Measurements from ENCODE around the gene GLRA2.

GLRA2 gene

DNA sequence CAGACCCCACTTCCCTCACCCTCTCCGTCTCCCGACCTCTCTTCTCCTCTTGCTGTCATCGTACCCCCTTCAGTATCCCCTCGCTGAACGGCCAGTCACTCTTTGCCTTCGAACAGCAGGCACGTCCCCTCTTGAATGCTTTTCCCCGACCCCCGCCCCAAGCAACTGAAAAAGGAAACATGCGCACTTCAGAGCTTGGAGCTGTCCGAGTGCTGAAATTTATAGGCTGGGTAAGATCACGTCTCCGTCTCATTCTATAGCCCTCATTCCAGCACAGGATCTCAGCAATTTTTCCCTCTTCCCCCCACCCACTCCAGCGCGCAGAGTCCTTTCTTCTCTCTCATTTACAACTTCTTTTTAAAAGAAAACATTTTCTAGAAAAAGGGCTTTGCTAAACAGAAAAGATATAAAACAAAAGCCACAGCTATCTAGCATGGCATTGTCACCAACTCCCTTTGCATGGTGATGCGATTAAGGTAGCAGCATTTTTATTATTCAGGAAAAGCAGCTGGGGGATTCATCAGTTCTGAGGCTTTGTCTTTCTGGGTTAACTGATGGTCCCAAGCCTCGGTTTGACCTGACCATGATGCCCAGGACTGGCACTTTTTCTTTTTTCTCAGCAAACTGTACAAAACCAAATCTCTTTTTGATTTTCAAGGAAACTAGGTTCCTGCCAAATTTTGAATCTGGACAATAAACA is at the start of gene GLRA2:
GLRA2 (plus strand) TSS at position 247 of the 700 bp plus-strand sequence. CDS start 522 bp downstream, outside the sequence.
- DNase-seq (ENCODE audit: low spot score), result peak; percentile 4

DNA sequence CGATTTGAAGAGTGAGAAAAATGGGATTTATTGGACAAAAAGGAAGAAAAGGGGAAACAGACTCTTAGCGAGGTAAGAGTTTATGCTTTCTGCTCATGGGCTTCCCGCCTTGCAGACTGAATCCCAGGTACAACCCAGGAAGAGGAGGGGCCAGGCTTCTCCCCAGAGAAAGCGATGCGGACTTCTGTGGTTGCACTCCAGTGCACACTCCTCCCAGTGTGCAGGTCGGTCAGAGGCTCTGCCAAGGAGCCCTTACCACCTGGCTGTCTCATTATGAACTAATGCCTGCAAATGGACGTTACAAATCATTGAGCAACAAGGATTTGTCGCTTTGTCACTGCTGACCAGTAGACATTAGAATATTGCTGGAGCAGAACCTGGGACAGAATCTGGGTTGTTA is 39.9 kb upstream of the GLRA2 start:
- DNase-seq (ENCODE audit: low spot score), result no peak

DNA sequence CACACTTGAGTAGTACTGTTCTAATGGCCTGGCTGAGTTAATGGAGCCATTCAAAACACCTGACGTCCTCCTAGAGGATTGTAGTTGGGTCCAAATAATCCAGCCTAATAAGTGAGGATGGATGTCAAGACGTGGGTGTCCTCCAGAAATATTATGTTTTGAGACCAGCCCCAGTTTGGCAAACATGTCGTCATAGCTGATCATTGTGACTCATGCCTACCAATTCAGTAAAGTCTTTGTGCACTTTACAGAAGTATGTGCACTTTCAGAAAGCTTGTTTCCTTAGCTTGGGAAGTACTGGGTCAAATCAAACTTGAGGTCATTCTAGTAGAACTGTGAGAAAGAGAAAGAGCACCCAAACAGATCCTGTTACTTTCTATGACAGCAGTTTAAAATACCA is 37.6 kb upstream of the GLRA2 start:
- DNase-seq (ENCODE audit: low spot score), result no peak

DNA sequence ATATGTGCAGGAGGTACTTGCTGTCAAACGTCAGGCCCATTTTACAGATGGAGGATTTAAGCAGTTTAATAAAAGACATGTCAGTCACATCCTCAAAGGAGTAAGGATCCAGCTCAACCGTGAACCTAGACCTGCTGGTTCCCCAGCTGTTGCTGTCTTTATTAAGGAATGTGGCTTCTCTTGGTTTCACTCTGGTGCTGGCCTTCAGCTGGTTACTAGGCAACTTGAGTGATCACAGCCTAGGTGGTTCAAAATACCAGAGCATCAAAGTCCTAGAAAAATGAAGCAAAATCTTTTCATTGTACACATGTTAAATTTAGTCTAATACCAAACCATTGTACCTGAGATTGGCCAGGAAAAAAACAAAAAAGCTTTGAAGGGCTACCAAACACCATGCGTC is 32.7 kb upstream of the GLRA2 start:
- no peak for DNase-seq (ENCODE audit: low spot score)

DNA sequence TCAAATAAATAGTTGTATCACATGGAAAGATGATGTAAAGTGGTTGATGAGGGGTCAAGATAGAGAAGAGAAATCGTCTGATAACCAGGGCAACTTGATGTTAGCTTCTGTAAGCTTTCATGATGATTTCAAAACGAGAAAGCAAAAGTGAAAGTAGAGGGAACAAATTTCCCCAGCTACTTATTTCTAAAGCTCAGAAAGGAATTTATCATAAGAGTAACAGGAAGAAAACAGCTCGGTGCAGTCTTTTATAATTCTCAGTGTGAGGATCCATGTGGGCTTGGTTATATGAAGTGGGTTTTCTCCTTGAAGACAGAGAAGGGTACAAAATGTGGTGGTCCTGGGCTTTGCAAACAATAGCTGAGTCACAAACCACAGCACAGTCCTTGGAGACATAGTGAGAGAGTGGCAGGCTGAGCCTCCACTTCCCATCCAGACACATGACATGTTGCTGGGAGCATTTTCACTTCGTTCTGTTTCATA is 32.1 kb upstream of the GLRA2 start:
- peak; percentile 19 for DNase-seq (ENCODE audit: low spot score)

DNA sequence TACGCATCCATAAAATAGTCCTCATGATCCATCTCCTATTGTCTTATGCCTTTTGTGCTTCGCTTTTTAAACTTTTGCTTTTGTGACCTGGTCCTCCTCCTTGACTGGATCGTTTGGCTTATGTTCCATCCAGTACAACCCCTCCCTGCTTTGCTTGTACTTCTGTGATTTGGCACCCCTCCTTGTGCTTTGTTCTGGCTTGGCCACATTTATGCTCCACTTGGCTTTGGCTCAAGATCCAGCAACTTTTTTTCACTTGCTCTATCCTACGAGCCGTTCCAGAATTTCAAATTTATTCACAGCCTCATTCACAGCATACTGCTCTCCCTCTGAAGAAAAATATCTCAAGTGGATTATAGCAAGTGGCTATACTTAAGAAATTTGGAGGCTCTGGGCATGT is 28.0 kb upstream of the GLRA2 start:
- DNase-seq (ENCODE audit: low spot score), result peak; percentile 5

DNA sequence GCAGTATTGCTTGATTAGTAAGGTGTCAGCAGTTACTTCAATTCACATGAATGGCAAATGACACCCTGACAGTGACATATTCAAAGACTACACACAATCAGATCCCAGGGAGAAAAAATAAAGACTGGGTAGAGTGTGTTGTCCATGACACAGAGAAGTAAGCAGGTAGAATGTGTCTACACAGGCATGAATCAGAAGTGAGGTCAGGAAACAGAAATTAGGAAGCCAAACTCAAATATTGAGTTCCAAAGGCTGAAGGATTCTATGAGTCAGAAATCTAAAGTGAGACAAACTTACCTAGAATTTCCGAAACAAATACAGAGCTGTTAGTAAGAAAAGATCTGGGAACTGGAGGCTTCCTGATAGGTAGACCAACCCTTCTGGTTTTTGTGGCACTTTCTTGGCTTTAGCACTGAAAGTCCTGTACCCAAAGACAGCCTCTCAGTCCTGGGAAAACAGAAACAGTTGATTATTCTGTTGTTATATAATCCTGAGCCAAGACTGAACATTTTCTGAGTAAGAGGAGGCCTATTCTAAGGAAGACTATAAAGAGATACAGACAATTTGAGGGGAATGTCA is 24.3 kb upstream of the GLRA2 start:
- DNase-seq (ENCODE audit: low spot score), result no peak

DNA sequence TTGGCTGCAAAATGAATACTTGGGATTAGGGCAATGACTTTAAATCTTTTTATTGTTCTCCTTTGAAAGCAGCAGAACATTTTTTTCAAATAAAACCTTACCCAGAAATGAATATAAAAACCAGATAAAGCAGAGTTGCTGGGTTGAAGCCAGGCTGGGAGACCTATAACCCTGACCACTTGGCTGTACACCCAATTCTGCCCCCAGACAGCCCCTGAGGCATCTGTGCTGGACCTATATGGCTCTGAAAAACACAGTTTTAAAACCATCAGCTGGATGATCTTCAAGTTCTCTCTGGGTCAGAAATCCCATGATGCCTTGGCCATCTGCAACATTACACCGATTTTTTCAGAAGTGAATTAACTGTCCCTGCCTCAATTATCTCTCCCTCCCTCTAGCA is 23.7 kb upstream of the GLRA2 start:
- no peak for DNase-seq (ENCODE audit: low spot score)

DNA sequence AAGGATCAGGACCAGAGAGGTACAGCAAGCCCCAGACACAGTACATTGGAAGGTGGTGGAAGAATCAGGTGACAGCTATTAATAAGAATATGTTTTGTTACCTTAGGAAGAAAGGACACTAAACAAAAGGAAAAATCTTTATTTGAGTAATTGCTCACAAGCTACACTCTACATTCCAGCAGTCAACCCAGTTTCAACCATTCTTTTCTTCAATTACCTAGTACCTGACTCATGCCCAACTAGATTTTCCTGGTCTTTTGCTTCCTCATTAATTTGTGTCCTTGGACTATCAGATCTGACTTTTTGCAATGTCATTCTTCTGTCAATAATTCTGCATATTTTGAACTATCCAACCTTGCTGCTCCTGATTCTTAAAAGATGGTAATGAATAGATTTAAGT is 22.5 kb upstream of the GLRA2 start:
- no peak for DNase-seq (ENCODE audit: low spot score)

DNA sequence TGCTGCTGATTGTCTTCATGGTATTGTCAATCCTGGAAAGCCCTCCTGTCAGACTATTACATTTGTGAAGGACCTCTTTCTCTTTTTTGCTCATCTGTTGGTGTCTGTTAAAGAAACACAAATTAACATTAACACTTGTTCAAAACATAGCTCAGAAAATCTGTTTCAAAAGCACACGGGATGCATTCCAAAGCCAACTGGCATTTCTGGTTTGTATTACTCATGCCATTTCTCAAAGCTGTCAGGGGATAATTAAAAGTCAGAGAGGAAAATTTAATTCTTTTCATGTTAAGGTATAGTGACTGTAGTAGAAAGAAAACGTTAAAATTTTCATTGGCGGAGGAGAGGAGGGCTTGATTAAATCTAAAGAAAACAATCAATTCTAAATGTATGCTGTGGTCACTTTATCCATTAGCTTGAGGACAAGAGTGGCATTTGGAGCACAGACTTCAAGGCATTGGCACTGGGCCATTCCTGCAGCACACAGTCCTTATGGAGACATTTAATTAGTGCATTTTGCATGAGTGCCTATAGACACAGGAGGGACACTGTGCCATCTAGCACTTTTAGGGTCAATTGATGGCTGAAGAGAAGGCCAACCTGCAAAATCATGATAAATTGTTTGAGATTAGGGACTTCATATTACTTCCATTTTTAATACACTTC is 21.2 kb upstream of the GLRA2 start:
- no peak for DNase-seq (ENCODE audit: low spot score)

DNA sequence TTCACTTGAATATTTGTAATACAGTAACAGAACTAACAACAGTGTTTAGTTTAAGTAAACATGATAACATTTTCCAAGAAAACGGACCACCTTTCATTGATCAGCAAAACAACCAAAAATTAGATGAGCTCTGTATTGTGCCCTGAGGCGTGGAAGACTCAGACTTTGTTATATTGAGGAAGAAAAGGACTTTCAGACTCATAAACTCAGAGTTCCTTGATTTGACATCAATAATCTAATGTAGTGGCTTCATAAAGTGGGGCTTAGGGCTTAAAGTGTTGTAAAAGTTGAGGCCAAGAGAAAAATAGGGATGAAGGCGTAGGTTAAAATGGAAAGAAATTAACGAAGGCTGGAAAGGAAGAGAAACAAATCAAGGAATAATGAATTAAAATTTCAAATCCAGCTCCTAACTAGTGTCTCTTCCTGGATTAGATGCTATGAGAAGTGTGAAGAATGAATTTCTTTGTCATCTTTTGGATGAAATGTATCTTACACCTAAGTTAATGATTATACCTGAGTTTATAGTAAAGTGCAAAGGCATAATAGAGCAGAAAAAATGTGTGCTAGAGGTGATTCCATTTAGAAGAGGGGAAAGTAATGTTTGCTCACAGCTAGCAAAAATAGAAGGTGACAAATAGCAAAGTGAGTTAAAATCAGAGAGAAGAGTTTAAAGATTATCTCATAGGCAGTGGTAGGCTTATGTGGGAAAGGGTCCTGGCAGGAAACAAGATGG is 19.8 kb upstream of the GLRA2 start:
- DNase-seq (ENCODE audit: low spot score), result no peak

DNA sequence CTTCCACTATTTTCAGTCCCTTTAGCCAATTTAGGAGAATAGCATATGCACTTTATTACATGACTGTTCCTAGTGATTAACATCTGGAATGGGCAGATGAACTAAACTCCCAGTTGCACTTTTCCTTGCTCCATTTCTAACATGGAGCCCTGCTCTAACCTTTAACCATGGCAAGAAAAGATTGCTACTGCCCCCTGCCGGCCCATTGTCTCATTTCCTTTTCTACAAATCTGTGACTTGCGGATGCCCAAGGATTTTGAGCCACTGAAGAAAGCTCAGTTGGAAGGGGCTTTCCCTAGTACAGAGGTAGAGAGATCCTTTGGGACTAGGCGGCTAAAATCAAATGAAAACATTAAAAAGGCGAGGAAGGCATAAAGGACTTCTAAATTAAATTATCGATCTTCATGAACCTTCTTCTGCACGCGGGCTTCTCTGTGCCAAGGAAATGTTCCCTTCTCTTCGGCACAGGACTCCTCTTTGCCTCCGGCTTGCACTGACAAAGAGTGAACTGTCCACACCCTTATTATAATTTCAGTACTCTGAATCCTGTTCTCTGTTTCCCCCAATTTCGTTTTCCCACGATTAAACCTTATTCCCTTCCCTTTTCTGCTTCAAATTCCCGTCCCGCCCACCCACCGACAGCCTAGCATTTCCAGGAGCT is 577 bp upstream of the GLRA2 start:
- peak; percentile 58 for DNase-seq (ENCODE audit: low spot score)

DNA sequence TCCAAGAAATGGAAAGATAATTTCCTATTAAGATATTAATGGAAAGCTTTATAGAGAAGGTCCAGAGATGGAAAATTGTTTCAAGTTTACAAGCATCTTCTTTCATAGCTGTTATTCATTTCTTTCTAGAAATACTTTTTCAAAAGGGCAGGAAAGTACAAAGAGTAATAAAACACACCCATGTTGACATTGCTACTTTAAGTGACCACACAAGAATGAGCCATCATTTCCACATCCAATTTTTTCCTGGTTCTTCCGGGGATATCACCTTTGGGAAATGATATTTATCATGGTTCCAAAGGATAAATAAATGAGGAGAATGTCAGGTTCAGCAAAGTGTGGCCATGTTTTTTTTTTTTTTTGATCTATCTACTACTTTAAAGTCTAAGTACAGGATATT is 4.5 kb downstream of the GLRA2 start:
- no peak for DNase-seq (ENCODE audit: low spot score)

DNA sequence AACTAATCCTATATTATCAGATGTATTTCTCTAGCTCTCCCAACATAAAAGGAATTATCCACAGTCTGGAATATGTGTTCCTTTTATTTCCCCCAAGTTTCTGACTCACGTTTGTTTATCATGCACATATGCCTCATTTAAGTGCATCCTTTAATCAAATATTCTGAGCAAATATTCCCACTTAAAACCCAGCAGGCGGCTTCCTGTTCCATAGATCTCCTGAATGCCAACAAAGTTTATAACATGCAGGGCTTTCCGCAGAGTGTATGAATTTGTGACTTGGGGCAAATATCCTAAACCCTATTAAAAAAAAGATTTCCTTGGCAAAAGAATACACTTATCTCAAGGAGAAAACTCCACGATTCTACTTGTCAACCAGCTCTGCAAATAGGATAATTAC is 16.9 kb downstream of the GLRA2 start:
- DNase-seq (ENCODE audit: low spot score), result no peak

DNA sequence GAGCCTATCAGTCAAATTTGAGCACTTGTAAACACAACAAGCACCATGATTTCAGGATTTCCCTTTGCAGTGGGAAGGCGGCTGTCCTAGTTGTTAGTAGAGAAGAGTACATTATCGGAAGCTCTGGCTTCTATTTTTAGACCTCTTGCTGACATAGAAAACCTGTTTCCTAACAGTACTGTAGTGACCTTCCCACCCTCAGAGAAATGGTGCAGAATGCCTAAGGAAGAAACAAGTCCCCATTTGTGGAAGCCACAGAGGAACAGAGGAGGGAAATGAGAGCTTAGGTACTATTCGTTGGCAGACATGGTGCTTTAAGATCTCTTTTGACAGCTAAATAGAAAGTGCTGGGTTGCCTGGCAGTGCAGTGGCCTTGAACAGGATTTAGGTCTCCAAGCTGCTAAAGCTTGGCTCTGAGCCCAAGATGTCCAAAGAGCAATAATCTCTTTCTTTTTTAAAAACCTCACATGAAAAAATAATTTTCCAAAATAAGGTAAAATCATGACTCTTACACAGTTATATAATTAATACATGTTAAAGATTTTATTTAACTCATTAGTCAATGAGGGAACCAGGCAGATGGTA is 24.9 kb downstream of the GLRA2 start:
- peak; percentile 3 for DNase-seq (ENCODE audit: low spot score)

DNA sequence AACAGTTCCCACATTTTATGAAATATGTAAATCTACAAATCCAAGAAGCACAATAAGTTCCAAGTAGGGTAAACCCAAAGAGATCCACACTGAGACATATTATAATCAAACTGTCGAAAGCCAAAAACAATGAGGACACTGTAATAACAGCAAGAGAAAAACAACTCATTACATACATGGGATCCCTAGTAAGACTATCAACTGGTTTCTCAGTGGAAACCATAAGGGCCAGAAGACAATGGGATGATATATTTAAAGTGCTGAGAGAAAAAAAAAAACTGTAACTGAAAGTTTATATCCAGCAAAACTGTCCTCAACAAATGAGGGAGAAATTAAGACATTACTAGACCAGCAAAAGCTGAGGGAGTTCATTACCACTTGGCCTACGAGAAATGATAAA is 34.7 kb downstream of the GLRA2 start:
- no peak for DNase-seq (ENCODE audit: low spot score)

DNA sequence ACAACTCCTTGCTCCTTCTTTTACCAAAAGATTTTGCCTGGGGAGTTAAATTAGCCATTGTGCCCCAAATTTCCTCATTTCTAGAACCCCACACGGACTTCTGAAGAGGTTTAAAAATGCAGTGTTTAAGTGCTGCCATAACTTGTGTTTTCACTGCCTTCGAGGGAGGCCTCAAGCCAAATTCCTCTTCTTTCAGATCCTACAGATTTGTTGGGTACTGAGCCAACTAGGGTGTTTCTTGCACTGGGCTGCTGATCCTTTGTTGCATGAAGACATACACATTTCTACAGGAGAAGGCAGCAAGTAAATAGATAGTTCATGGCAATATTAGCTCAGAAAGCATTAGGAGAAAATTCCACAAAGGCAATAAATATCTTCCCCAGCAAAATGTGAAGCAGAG is 43.8 kb downstream of the GLRA2 start:
- no peak for DNase-seq (ENCODE audit: low spot score)

DNA sequence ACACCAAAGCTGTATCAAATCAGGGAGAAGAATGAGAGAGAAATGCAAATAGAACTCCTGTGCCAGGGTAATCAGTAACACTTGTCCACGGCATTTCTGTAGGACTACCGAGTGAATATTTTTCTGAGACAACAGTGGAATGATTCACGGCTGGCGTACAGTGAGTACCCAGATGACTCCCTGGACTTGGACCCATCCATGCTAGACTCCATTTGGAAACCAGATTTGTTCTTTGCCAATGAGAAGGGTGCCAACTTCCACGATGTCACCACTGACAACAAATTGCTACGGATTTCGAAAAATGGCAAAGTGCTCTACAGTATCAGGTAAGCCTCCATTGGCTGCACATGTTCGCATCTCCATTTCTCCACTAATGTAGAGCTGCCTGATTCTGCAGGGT is 51.7 kb downstream of the GLRA2 start:
- DNase-seq (ENCODE audit: low spot score), result no peak

DNA sequence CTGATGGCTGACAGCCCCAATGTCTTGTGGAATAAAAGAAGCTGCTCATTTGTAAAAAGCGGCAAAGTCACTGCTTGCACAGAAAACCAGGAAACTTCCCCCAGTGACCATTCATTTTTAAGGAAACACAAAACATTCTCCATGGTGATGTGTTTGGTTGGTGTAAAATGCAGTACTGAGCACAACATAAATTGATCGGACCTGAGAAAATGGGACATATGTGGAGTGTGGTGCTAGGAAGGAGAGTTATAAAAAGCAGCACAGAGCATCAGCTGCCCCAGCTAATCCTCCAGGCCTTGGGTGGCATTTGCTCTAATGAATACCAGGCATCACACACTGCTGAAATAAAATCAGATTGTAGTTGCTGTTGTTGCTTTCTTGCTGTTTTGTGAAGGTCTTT is 55.2 kb downstream of the GLRA2 start:
- no peak for DNase-seq (ENCODE audit: low spot score)

DNA sequence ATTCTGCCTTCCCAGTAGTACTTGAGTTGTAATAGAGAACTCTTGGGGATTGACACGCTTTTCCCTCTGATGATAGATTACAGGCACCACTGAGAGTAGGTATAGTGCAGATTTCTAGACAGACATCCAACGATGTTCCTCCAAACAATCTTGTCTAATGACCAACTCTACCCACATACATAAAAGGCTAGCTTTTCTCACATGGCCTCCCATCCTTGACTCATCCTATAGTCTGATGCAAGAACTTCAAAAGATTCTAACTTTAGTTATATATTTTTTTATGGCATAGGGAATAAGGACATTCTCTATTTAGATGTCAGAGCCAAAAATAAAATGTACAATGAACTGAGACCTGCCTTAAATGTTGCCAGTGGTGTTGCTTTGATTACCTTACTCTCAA is 60.9 kb downstream of the GLRA2 start:
- DNase-seq (ENCODE audit: low spot score), result no peak

DNA sequence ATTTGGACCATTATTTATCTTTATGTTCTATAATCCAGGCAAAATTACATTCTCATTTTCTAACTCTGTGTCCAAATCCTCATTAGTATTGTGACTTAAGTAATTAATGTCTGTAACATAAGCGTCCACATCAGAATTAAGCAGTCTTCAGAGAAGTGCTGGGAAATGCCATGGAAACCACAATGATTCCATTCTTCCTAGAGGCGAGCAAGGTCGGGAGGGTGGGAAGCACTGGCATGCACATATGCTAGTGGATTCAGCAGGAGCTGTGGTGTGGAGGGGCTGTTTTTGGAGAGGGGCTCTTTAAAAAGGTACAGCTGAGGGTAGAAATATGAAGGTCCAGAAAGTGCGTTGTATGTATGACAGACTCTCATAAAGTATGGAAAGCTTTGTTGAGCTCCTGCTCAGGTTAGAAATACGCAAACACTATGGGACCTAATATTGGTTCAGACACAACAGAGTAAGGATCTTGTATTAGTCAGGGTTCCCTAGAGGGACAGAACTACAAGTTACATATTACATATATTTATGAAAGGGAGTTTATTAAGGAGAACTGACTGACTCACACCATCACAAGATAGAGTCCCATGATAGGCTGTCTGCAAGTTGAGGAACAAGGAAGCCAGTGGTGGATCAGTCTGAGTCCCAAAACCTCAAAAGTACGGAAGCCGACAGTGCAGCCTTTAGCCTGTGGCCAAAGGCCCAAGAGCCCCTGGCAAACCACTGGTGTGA is 61.5 kb downstream of the GLRA2 start:
- DNase-seq (ENCODE audit: low spot score), result no peak
